A549 (cell line): Measurements from ENCODE around the gene GCDH. TPM values are rescaled to one million over a fixed set of nuclear protein-coding genes. Genes with fewer than 3 reads are reported as not detected.
A peak's percentile ranks its signal among the peaks of the same experiment; 100 is the strongest.
"Not testable (repeated sequence)": the region's sequence is repeated elsewhere in the genome, so short reads cannot be mapped to it uniquely, and the experiment has no call there.

Experiments
- ATAC-seq, 2 experiments: fragments of 200-7000 bp in 1 of 2; fragments of >200 bp in 1 of 2; cut with Nextera tagmentation in 1 of 2; cut with Tn5 transposase in 1 of 2; 3 replicates each; pipeline versions ENCODE4 v1.8.0 to v1.9.1; 2018 to 2020; ENCODE audit warnings: mild to moderate bottlenecking in 1 of 2, moderate library complexity in 1 of 2
- CTCF ChIA-PET: fragments of 300-600 bp; sonication (Branson Sonifier 250); formaldehyde crosslinking; extraction: SDS; loops from one replicate; lab custom pipeline; 2021; ENCODE audit warnings: antibody characterized with exemption, inconsistent platforms; lab: Yijun Ruan, JAX
- POLR2A ChIA-PET: fragments of 350-600 bp; formaldehyde crosslinking; extraction: SDS; loops from one replicate; lab custom pipeline; 2021; ENCODE audit warnings: antibody characterized with exemption, inconsistent platforms; lab: Yijun Ruan, JAX
- DNase-seq, 2 experiments: peaks; one replicate each; pipeline versions ENCODE4 v3.0.0 to v3.0.0-alpha.2; 2011 to 2016; ENCODE audit warnings: low read depth in 1 of 2, low spot score in 1 of 2
- FAIRE-seq: peaks from 2 replicates; lab custom pipeline; 2011; peaks lifted over from hg19 to GRCh38; lab: Jason Lieb, UNC
- H3K27ac ChIP-seq, 2 experiments: fragments of >200 bp; sonication (Bioruptor Twin); formaldehyde crosslinking; 3 replicates each; pipeline ENCODE4 v1.5.1; 2016 to 2017
- H3K4me1 ChIP-seq: fragments of >200 bp; sonication (Bioruptor Twin); formaldehyde crosslinking; 3 replicates; pipeline ENCODE4 v1.6.1; 2016
- H3K4me2 ChIP-seq: fragments of >200 bp; sonication (Bioruptor Twin); formaldehyde crosslinking; 3 replicates; pipeline ENCODE4 v1.6.1; 2016
- H3K4me3 ChIP-seq: fragments of >200 bp; sonication (Bioruptor Twin); formaldehyde crosslinking; 3 replicates; pipeline ENCODE4 v1.5.1; 2016
- H3K9me3 ChIP-seq: fragments of >200 bp; sonication (Bioruptor Twin); formaldehyde crosslinking; 3 replicates; pipeline ENCODE4 v1.6.1; 2016
- BCL3 ChIP-seq: fragments of >200 bp; sonication (Bioruptor Twin); formaldehyde crosslinking; IDR thresholded peaks from 3 replicates; pipeline ENCODE4 v1.6.1; 2016
- CBX2 ChIP-seq: fragments of 200-600 bp; sonication (generic); IDR thresholded peaks from 2 replicates; pipeline ENCODE4 v1.6.1; 2016; ENCODE audit warnings: low read depth, mild to moderate bottlenecking, borderline replicate concordance
- CBX8 ChIP-seq: fragments of 200-600 bp; sonication (generic); IDR thresholded peaks from 2 replicates; pipeline ENCODE4 v1.6.1; 2016
- CEBPB ChIP-seq, 2 experiments: fragments of >200 bp in 1 of 2; sonication (Bioruptor Twin) in 1 of 2; formaldehyde crosslinking in 1 of 2; IDR thresholded peaks; 2 replicates each; pipeline ENCODE4 v1.6.1; 2012 to 2016
- CHD2 ChIP-seq: fragments of 150-350 bp; IDR thresholded peaks from 2 replicates; pipeline ENCODE4 v1.6.1; 2014; ENCODE audit warnings: low read length; ENCODE audit not compliant: partially characterized antibody
- EHMT2 ChIP-seq: fragments of 200-600 bp; sonication (generic); IDR thresholded peaks from 2 replicates; pipeline ENCODE4 v1.6.1; 2016; ENCODE audit warnings: antibody characterized with exemption, low read depth, mild to moderate bottlenecking, moderate library complexity
- ESRRA ChIP-seq: fragments of 150-350 bp; IDR thresholded peaks from 2 replicates; pipeline ENCODE4 v1.6.1; 2014; ENCODE audit warnings: mild to moderate bottlenecking, low read length, borderline replicate concordance
- FOSL2 ChIP-seq, 2 experiments: fragments of 450-650 bp in 1 of 2; fragments of >200 bp in 1 of 2; sonication (Bioruptor Twin) in 1 of 2; formaldehyde crosslinking; IDR thresholded peaks; 2 replicates each; pipeline versions ENCODE4 v1.5.0 to v1.6.1; 2016 to 2020; ENCODE audit warnings: mild to moderate bottlenecking in 1 of 2, moderate library complexity in 1 of 2
- FOXS1 ChIP-seq: fragments of 250-450 bp; sonication (Bioruptor Pico); IDR thresholded peaks from 2 replicates; pipeline ENCODE4 v1.5.0; 2020; ENCODE audit warnings: mild to moderate bottlenecking, moderate library complexity
- GATA3 ChIP-seq: IDR thresholded peaks from 2 replicates; pipeline ENCODE4 v1.6.1; 2012; ENCODE audit warnings: borderline replicate concordance
- HEYL ChIP-seq: fragments of 250-450 bp; sonication (Bioruptor Pico); IDR thresholded peaks from 2 replicates; pipeline ENCODE4 v1.8.0; 2021; ENCODE audit warnings: mild to moderate bottlenecking, moderate library complexity
- HOXA7 ChIP-seq: fragments of 250-450 bp; sonication (Bioruptor Pico); IDR thresholded peaks from 2 replicates; pipeline ENCODE4 v1.5.0; 2020; ENCODE audit warnings: mild to moderate bottlenecking, moderate library complexity
- HOXB5 ChIP-seq: fragments of 250-450 bp; sonication (Bioruptor Pico); IDR thresholded peaks from 2 replicates; pipeline ENCODE4 v1.5.0; 2020; ENCODE audit warnings: mild to moderate bottlenecking, moderate library complexity
- MAFK ChIP-seq: fragments of 450-650 bp; IDR thresholded peaks from 2 replicates; pipeline ENCODE4 v1.6.1; 2014; ENCODE audit not compliant: partially characterized antibody
- MYC ChIP-seq: IDR thresholded peaks from 2 replicates; pipeline ENCODE4 v1.6.1; 2012; ENCODE audit warnings: mild to moderate bottlenecking, inconsistent platforms, low read length, improper control_type of control experiment, borderline replicate concordance
- POLR2AphosphoS2 ChIP-seq: conservative IDR thresholded peaks from 2 replicates; pipeline ENCODE4 v1.6.1; 2012; ENCODE audit warnings: low read length, improper control_type of control experiment, inconsistent platforms
- SREBF2 ChIP-seq: fragments of 450-650 bp; IDR thresholded peaks from 2 replicates; pipeline ENCODE4 v1.6.1; 2014; ENCODE audit warnings: mild to moderate bottlenecking, moderate library complexity
- TFCP2L1 ChIP-seq: fragments of 250-450 bp; sonication (Bioruptor Pico); IDR thresholded peaks from 2 replicates; pipeline ENCODE4 v1.5.0; 2021; ENCODE audit warnings: mild to moderate bottlenecking
- ZNF302 ChIP-seq: fragments of 250-450 bp; sonication (Bioruptor Pico); IDR thresholded peaks from 2 replicates; pipeline ENCODE4 v1.9.0; 2021; ENCODE audit warnings: inconsistent platforms, mild to moderate bottlenecking, moderate library complexity
- ZSCAN20 ChIP-seq: fragments of 250-450 bp; sonication (Bioruptor Pico); IDR thresholded peaks from 2 replicates; pipeline ENCODE4 v1.8.0; 2022; ENCODE audit warnings: mild to moderate bottlenecking, moderate library complexity
- WGBS: methylation state at CpG from one replicate; pipeline ENCODE4 v1.1.6; 2017; ENCODE audit errors: missing lambda C conversion rate; 5-methylcytosine and 5-hydroxymethylcytosine counted together
- polyA plus RNA-seq, 4 experiments: library from polyadenylated mRNA; depleted of rRNA in 3 of 4; stranded (reverse); fragments of >200 nt; fragmentation: RNase III in 1 of 4; extraction: RNeasy Plus Mini Kit Qiagen cat#74134 plus additional on column Dnase treatment in 1 of 4; gene quantifications; 2 replicates in 3 of 4; 3 replicates in 1 of 4; pipeline ENCODE4 v1.2.3, GENCODE V29; 2011 to 2017

The GCDH gene
- polyA plus RNA-seq, 2 of the 4 experiments (the other 2 are of a cell fraction) = 8.8 to 15.2 TPM

DNA sequence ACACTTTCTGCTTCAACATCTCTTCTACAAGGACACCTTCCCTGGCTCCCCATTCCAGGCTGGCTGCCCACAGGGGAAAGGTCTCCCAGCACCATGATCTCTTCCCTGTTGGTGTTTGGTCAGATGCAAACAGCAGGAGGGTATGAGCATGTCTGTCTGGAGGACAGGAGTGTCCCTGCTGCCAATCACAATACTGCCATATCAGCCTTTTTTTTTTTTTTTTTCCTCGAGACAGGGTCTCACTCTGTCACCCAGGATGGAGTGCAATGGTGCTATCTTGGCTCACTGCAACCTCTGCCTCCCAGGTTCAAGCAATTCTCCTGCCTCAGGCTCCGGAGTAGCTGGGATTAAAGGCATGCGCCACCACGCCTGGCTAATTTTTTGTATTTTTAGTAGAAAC is 24.9 kb downstream of the GCDH start:
- H3K4me1 ChIP-seq, H3K9me3 ChIP-seq, H3K4me2 ChIP-seq, ATAC-seq, FAIRE-seq, H3K4me3 ChIP-seq, H3K27ac ChIP-seq, DNase-seq: not testable (repeated sequence)
- peak; percentile 55 for TF ChIP-seq MAFK
- ChIA-PET POLR2A (interaction anchor here (0.9 kb wide), 1 partner anchor 10 kb away, joined by 8 read pairs; no protein-coding TSS in a partner anchor), CTCF (interaction anchor here (0.7 kb wide), 1 partner anchor 166 kb away, joined by 4 read pairs; no protein-coding TSS in a partner anchor)
- WGBS = 85% methylated on average over 4 of the region's 4 CpGs

DNA sequence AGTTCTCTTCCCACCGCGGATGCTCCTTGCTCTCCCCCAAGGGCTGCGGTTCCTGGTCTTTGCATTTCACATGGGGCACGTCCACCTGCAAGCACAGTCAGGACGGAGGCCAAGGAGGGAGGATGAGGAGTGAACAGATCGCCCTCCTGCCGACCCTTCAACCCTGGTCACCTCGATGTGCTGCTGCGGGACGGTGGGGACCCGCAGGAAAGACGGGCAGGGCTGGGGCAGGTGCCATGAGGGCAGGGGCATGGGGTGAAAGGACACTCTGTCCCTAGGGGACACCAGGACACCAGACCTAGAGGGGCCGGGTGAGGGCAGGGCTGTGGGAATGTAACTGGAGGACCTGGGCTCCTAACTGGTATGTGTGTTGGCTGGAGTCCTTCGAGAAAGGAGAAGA is 27.3 kb downstream of the GCDH start:
- WGBS = 91% methylated on average over 7 of the region's 14 CpGs
- Histone ChIP-seq H3K9me3 (no peaks in the 10 kb centered on the region), H3K4me1 (no peaks in the 10 kb centered on the region), H3K27ac (no peak overlapping the region), H3K4me3 (no peak overlapping the region), H3K4me2 (no peak overlapping the region)
- ATAC-seq = no peak
- CTCF ChIA-PET = no interaction called here
- TF ChIP-seq TFCP2L1 (no peak), ZNF302 (CRISPR knock-in tag) (no peak), GATA3 (no peak), HEYL (no peak), MYC (no peak), CBX2 (no peak), FOXS1 (no peak), HOXB5 (CRISPR knock-in tag) (no peak), CHD2 (no peak), FOSL2 (IDR thresholded peaks at IDR 0.05) (no peak), FOSL2 (CRISPR knock-in tag; IDR thresholded peaks at IDR 0.05) (no peak), POLR2AphosphoS2 (no peak), ESRRA (no peak), CBX8 (no peak), BCL3 (no peak), EHMT2 (no peak), CEBPB (IDR thresholded peaks at IDR 0.05) (no peak)
- no peak for DNase-seq
- no peak for FAIRE-seq
- POLR2A ChIA-PET = no interaction called here

- no peak for FAIRE-seq
- Histone ChIP-seq H3K4me1 (no peaks in the 10 kb centered on the region), H3K4me2 (no peak overlapping the region), H3K27ac (no peak overlapping the region), H3K9me3 (no peaks in the 10 kb centered on the region), H3K4me3 (no peak overlapping the region)
- no peak for DNase-seq
- ChIA-PET POLR2A (no interaction called here), CTCF (interaction anchor here (0.6 to 2.8 kb wide), 2 partner anchors 10 to 18 kb away, joined by 3 to 12 read pairs; no protein-coding TSS in a partner anchor)
- TF ChIP-seq CHD2 = no peak
- 61% methylated on average over 3 of the region's 3 CpGs for WGBS
- ATAC-seq = no peak
Observed at GRCh38 chr19:12921047-12921446, 30.1 kb downstream of the GCDH start.

GRCh38 chr19:12922959-12923358 is 32.0 kb downstream of the GCDH start:
- FAIRE-seq (no peak), DNase-seq (no peak), ATAC-seq (no peak)
- Histone ChIP-seq H3K4me3 (no peak overlapping the region), H3K27ac (no peak overlapping the region), H3K4me2 (no peak overlapping the region), H3K9me3 (no peaks in the 10 kb centered on the region), H3K4me1 (no peaks in the 10 kb centered on the region)
- no peak for TF ChIP-seq SREBF2
- no peak for TF ChIP-seq HOXA7 (CRISPR knock-in tag)
- TF ChIP-seq ZSCAN20 (CRISPR knock-in tag) = no peak
- TF ChIP-seq MAFK = peak; percentile 63
- no peak for TF ChIP-seq FOXS1
- ChIA-PET POLR2A (no interaction called here), CTCF (interaction anchor here (2.8 kb wide), 1 partner anchor 8 kb away, joined by 12 read pairs; no protein-coding TSS in a partner anchor)
- WGBS = 95% methylated on average over 4 of the region's 4 CpGs
